HepG2 (cell line): ENCODE results near the gene PJA2. TPM values are rescaled to one million over a fixed set of nuclear protein-coding genes. Genes with fewer than 3 reads are reported as not detected.

Experiments
- CHCHD3 ChIP-seq: sonication (generic); formaldehyde crosslinking; IDR thresholded peaks from 2 replicates; pipeline ENCODE4 v1.8.0; 2022; ENCODE audit warnings: mild to moderate bottlenecking, missing genetic modification reagents, moderate library complexity
- GLMP ChIP-seq: sonication (generic); formaldehyde crosslinking; IDR thresholded peaks from 2 replicates; pipeline ENCODE4 v1.9.0; 2021; ENCODE audit warnings: missing genetic modification reagents, mild to moderate bottlenecking, borderline replicate concordance
- GMEB2 ChIP-seq: IDR thresholded peaks from 2 replicates; pipeline ENCODE4 v1.6.1; 2016; ENCODE audit warnings: missing biosample characterization, missing genetic modification reagents, low read depth
- HIVEP1 ChIP-seq: sonication (generic); formaldehyde crosslinking; IDR thresholded peaks from 2 replicates; pipeline ENCODE4 v1.4.0; 2020; ENCODE audit warnings: mild to moderate bottlenecking, missing genetic modification reagents
- RORA ChIP-seq: sonication (generic); formaldehyde crosslinking; IDR thresholded peaks from 2 replicates; pipeline ENCODE4 v1.5.0; 2020; ENCODE audit warnings: mild to moderate bottlenecking, missing genetic modification reagents, moderate library complexity
- SMAD1 ChIP-seq: sonication (generic); formaldehyde crosslinking; IDR thresholded peaks from 2 replicates; pipeline ENCODE4 v1.4.0; 2020; ENCODE audit warnings: missing genetic modification reagents, low read depth, mild to moderate bottlenecking, borderline replicate concordance
- SRSF9 ChIP-seq: fragments of 200-400 bp; formaldehyde crosslinking; IDR thresholded peaks from 2 replicates; pipeline ENCODE4 v1.6.1; 2018; ENCODE audit warnings: borderline replicate concordance, mild to moderate bottlenecking, low read depth, low read length; ENCODE audit not compliant: insufficient read depth, poor library complexity, severe bottlenecking
- ZBTB7B ChIP-seq: sonication (generic); formaldehyde crosslinking; IDR thresholded peaks from 2 replicates; pipeline ENCODE4 v1.4.0; 2020; ENCODE audit warnings: missing genetic modification reagents
- ZMYM3 ChIP-seq: sonication (generic); formaldehyde crosslinking; IDR thresholded peaks from 2 replicates; pipeline ENCODE4 v1.5.1; 2020; ENCODE audit warnings: mild to moderate bottlenecking, missing genetic modification reagents
- ZNF10 ChIP-seq: sonication (generic); formaldehyde crosslinking; IDR thresholded peaks from 2 replicates; pipeline ENCODE4 v1.4.0; 2020; ENCODE audit warnings: mild to moderate bottlenecking, low read depth, missing genetic modification reagents, borderline replicate concordance
- ZNF142 ChIP-seq: sonication (generic); formaldehyde crosslinking; IDR thresholded peaks from 2 replicates; pipeline ENCODE4 v1.4.0; 2020; ENCODE audit warnings: missing genetic modification reagents
- ZNF354B ChIP-seq: sonication (generic); formaldehyde crosslinking; IDR thresholded peaks from 2 replicates; pipeline ENCODE4 v1.8.0; 2022; ENCODE audit warnings: mild to moderate bottlenecking, missing genetic modification reagents
- ZNF362 ChIP-seq: sonication (generic); formaldehyde crosslinking; IDR thresholded peaks from 2 replicates; pipeline ENCODE4 v1.4.0; 2020; ENCODE audit warnings: missing genetic modification reagents, mild to moderate bottlenecking, borderline replicate concordance
- ZNF772 ChIP-seq: sonication (generic); formaldehyde crosslinking; IDR thresholded peaks from 2 replicates; pipeline ENCODE4 v1.5.0; 2020; ENCODE audit warnings: mild to moderate bottlenecking, missing genetic modification reagents
- ZNF878 ChIP-seq: sonication (generic); formaldehyde crosslinking; IDR thresholded peaks from 2 replicates; pipeline ENCODE4 v1.8.1; 2023; ENCODE audit warnings: mild to moderate bottlenecking, missing genetic modification reagents, moderate library complexity
- ZSCAN30 ChIP-seq: sonication (generic); formaldehyde crosslinking; IDR thresholded peaks from 2 replicates; pipeline ENCODE4 v1.5.0; 2020; ENCODE audit warnings: mild to moderate bottlenecking, missing genetic modification reagents
- polyA plus RNA-seq, 8 experiments: library from polyadenylated mRNA; depleted of rRNA in 3 of 8; stranded (reverse) in 7 of 8; unstranded in 1 of 8; fragments of >200 nt; fragmentation: Illumina TruSeq in 4 of 8; extraction: Trizol in 4 of 8; gene quantifications; 2 replicates each; pipeline versions ENCODE4 v1.2.1 to v1.2.3, GENCODE V29; 2011 to 2016; ENCODE audit warnings: low read depth in 4 of 8, missing spikeins in 1 of 8, mixed read lengths in 1 of 8; ENCODE audit not compliant: insufficient read depth in 1 of 8
- total RNA-seq, 5 experiments: library from RNA; depleted of rRNA; stranded (reverse); fragments of >200 nt; fragmentation: Illumina TruSeq; extraction: Trizol; gene quantifications; 2 replicates each; pipeline ENCODE4 v1.2.3, GENCODE V29; 2016; ENCODE audit warnings: low read depth in 1 of 5
- TF ChIP-seq, protein P1 (sequence below): IDR thresholded peaks from 2 replicates; pipeline ENCODE4 v1.6.1; 2016
- TF ChIP-seq, protein P2 (sequence below): IDR thresholded peaks from 2 replicates; pipeline ENCODE4 v1.6.1; 2012; ENCODE audit warnings: inconsistent platforms

PJA2 gene
- total and polyA plus RNA-seq, 2 of the 13 experiments (the other 11 are each of a cell fraction or from before 2014, with no cell fraction given), result 39.4 to 41.4 TPM

DNA sequence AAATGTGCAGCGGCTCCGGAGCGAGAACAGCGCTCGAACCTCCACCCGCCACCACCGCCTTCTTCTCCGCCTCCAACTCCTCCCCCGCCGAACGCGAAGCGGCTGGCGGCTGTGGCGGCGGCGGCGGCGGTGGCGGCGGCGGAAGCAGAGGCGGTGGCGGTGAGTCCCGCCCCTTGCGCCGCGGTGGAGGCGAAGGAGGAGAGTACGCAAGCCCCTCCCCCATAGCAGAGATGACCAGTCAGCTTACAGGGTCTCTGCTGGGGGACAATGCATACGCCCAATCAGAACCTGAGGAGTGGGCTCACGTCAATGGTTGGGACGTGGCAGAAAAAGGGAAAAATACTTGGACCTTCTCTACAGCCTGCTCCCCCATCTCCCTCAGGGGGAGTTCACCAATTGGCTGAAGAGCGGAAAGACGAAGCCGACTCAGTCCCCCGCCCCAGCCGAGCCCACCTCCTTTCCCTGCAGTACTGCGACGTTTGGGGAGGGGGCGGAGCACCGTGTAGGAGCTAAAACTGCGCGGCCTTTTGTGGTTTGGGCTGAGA is at the start of gene PJA2 (continued):
- TF ChIP-seq GLMP (CRISPR knock-in tag) (no peak), ZNF142 (no peak), HIVEP1 (CRISPR knock-in tag) (no peak), RORA (CRISPR knock-in tag) (no peak), ZMYM3 (CRISPR knock-in tag) (no peak), ZSCAN30 (CRISPR knock-in tag) (no peak; the same call in 1 of the 2 replicates), SRSF9 (no peak), ZNF10 (CRISPR knock-in tag) (no peak), ZNF354B (CRISPR knock-in tag) (no peak), ZNF878 (CRISPR knock-in tag) (no peak), ZBTB7B (CRISPR knock-in tag) (no peak), ZNF362 (no peak), SMAD1 (0 out of 2 replicates have a peak, but pooled peaks have one; percentile 22), GMEB2 (CRISPR knock-in tag) (no peak), CHCHD3 (CRISPR knock-in tag) (no peak), ZNF772 (0 out of 2 replicates have a peak, but pooled peaks have one; percentile 27)
- TF ChIP-seq, protein P1, sequence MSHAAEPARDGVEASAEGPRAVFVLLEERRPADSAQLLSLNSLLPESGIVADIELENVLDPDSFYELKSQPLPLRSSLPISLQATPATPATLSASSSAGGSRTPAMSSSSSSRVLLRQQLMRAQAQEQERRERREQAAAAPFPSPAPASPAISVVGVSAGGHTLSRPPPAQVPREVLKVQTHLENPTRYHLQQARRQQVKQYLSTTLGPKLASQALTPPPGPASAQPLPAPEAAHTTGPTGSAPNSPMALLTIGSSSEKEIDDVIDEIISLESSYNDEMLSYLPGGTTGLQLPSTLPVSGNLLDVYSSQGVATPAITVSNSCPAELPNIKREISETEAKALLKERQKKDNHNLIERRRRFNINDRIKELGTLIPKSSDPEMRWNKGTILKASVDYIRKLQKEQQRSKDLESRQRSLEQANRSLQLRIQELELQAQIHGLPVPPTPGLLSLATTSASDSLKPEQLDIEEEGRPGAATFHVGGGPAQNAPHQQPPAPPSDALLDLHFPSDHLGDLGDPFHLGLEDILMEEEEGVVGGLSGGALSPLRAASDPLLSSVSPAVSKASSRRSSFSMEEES (CRISPR knock-in tag), result no peak
- TF ChIP-seq, protein P2, sequence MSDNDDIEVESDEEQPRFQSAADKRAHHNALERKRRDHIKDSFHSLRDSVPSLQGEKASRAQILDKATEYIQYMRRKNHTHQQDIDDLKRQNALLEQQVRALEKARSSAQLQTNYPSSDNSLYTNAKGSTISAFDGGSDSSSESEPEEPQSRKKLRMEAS, result no peak; the same call in 1 of the 2 replicates
